OCI-LY1 (cell line): ENCODE measurements around the gene CSNK2A1.
"Not testable (repeated sequence)": the region's sequence is repeated elsewhere in the genome, so short reads cannot be mapped to it uniquely, and the experiment has no call there.

Experiments
- H2AFZ ChIP-seq: fragments of 200-600 bp; sonication (generic), shearing (Covaris generic); 2 replicates; pipeline ENCODE4 v1.6.0; 2014; ENCODE audit warnings: antibody characterized with exemption, mild to moderate bottlenecking, low read length
- H3F3A ChIP-seq: fragments of 200-600 bp; sonication (generic), shearing (Covaris generic); 2 replicates; pipeline ENCODE4 v1.6.0; 2014; ENCODE audit warnings: mild to moderate bottlenecking, antibody characterized with exemption, low read length, moderate library complexity; ENCODE audit not compliant: insufficient read depth
- H3K27ac ChIP-seq: fragments of 200-600 bp; sonication (generic); 2 replicates; pipeline ENCODE4 v1.5.1; 2014; ENCODE audit warnings: low read length, mixed run types, mild to moderate bottlenecking, low read depth; ENCODE audit not compliant: poor library complexity, severe bottlenecking
- H3K27me3 ChIP-seq: fragments of 200-600 bp; sonication (generic); 2 replicates; pipeline ENCODE4 v1.6.0; 2014; ENCODE audit warnings: antibody characterized with exemption, mild to moderate bottlenecking, low read length, moderate library complexity; ENCODE audit not compliant: insufficient read depth
- H3K36me3 ChIP-seq: fragments of 200-600 bp; sonication (generic); 2 replicates; pipeline ENCODE4 v1.6.1; 2014; ENCODE audit warnings: mild to moderate bottlenecking, antibody characterized with exemption, low read length, moderate library complexity, mixed read lengths; ENCODE audit not compliant: insufficient read depth
- H3K4me1 ChIP-seq: fragments of 200-600 bp; sonication (generic); 2 replicates; pipeline ENCODE4 v1.5.1; 2014; ENCODE audit warnings: mild to moderate bottlenecking, low read length, moderate library complexity; ENCODE audit not compliant: insufficient read depth, severe bottlenecking
- H3K4me2 ChIP-seq: fragments of 200-600 bp; sonication (generic), shearing (Covaris generic); 2 replicates; pipeline ENCODE4 v1.6.1; 2014; ENCODE audit warnings: low read length
- H3K4me3 ChIP-seq: fragments of 200-600 bp; sonication (generic); 2 replicates; pipeline ENCODE4 v1.5.1; 2014; ENCODE audit warnings: low read length, low read depth, mild to moderate bottlenecking, mixed read lengths; ENCODE audit not compliant: poor library complexity, severe bottlenecking
- H3K79me2 ChIP-seq: fragments of 200-600 bp; shearing (Covaris generic); 2 replicates; pipeline ENCODE4 v1.6.1; 2016; ENCODE audit warnings: mixed run types, low read length, mixed read lengths; ENCODE audit not compliant: insufficient read depth
- H3K9ac ChIP-seq: fragments of 200-600 bp; sonication (generic), shearing (Covaris generic); 2 replicates; pipeline ENCODE4 v1.6.1; 2014; ENCODE audit warnings: mild to moderate bottlenecking, low read length, mixed read lengths
- H3K9me2 ChIP-seq: fragments of 200-600 bp; sonication (generic), shearing (Covaris generic); 2 replicates; pipeline ENCODE4 v1.6.1; 2014; ENCODE audit warnings: low read depth, mild to moderate bottlenecking, low read length, mixed read lengths
- H3K9me3 ChIP-seq: fragments of 200-600 bp; shearing (Covaris generic); 2 replicates; pipeline ENCODE4 v1.6.1; 2014; ENCODE audit warnings: low read length, mixed read lengths
- H4K20me1 ChIP-seq: fragments of 200-600 bp; sonication (generic), shearing (Covaris generic); 2 replicates; pipeline ENCODE4 v1.6.0; 2016; ENCODE audit warnings: mild to moderate bottlenecking, low read length; ENCODE audit not compliant: insufficient read depth
- EZH2 ChIP-seq: fragments of 200-600 bp; sonication (generic), shearing (Covaris generic); IDR thresholded peaks from 2 replicates; pipeline ENCODE4 v1.8.0; 2017; ENCODE audit warnings: borderline replicate concordance, mixed run types, mild to moderate bottlenecking, antibody characterized with exemption, low read length, moderate library complexity, mixed read lengths
- TF ChIP-seq, protein P1 (sequence below): fragments of 200-600 bp; sonication (generic), shearing (Covaris generic); IDR thresholded peaks from 2 replicates; pipeline ENCODE4 v1.5.1; 2017; ENCODE audit warnings: mild to moderate bottlenecking, antibody characterized with exemption, low read length, moderate library complexity, mixed read lengths

CSNK2A1 gene

DNA sequence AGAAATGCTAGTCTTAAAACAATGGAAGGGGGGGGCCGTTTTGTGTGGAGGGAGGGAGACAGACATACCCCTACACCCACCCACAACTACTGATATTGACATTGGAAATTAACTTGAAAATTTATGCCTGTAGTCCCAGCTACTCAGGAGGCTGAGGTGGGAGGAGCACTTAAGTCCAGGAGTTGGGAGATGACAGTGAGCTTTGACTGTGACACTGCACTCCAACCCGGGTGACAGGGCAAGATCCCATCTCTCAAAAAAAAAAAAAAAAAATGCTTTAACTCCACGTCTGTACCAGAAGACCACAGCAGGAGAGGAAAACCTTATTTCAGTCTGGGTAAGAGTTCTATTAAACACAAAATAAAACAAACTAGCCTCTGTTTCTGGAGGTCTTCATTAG is 83.4 kb downstream of the CSNK2A1 start:
- Histone ChIP-seq H3K4me2 (0 out of 2 replicates have a peak overlapping the region, but pooled peaks have one; percentile 66), H3K9ac (no peak overlapping the region), H3K36me3 (no peaks in the 10 kb centered on the region), H3K27ac (no peak overlapping the region), H4K20me1 (0 out of 2 replicates have a peak, but pooled peaks cover 2% of the 10 kb centered on the region), H2AFZ (no peak overlapping the region), H3K4me1 (peaks cover 35% of the 10 kb centered on the region), H3K9me2 (no peaks in the 10 kb centered on the region), H3K79me2 (peaks cover 16% of the 10 kb centered on the region), H3K27me3 (no peaks in the 10 kb centered on the region), H3K4me3 (no peak overlapping the region), H3F3A (no peaks in the 10 kb centered on the region), H3K9me3 (no peaks in the 10 kb centered on the region)
- no peak for TF ChIP-seq EZH2
- TF ChIP-seq, protein P1, sequence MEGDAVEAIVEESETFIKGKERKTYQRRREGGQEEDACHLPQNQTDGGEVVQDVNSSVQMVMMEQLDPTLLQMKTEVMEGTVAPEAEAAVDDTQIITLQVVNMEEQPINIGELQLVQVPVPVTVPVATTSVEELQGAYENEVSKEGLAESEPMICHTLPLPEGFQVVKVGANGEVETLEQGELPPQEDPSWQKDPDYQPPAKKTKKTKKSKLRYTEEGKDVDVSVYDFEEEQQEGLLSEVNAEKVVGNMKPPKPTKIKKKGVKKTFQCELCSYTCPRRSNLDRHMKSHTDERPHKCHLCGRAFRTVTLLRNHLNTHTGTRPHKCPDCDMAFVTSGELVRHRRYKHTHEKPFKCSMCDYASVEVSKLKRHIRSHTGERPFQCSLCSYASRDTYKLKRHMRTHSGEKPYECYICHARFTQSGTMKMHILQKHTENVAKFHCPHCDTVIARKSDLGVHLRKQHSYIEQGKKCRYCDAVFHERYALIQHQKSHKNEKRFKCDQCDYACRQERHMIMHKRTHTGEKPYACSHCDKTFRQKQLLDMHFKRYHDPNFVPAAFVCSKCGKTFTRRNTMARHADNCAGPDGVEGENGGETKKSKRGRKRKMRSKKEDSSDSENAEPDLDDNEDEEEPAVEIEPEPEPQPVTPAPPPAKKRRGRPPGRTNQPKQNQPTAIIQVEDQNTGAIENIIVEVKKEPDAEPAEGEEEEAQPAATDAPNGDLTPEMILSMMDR, result no peak

DNA sequence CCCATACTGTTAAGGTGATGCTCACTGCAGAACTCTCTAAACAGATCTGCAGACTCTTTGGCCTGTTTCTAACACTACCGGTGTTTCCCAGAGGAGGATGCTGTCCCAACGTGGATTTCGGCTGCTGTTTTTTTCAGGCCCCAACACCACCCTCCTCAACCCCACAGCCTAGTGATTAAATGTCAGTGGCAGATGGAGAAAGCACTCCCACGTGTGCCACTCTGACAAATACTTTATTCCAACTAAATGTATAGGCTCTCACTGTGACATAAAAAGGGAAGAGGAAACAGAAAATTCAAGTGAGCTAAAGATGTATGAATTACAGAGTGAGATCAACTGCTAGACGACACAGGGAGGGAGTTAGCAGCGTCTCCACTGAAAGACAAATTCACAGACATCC is 84.8 kb downstream of the CSNK2A1 start:
- Histone ChIP-seq H3K9me3 (no peaks in the 10 kb centered on the region), H2AFZ (no peak overlapping the region), H3K4me3 (no peak overlapping the region), H3K27me3 (no peaks in the 10 kb centered on the region), H3K36me3 (no peaks in the 10 kb centered on the region), H3K79me2 (peaks cover 20% of the 10 kb centered on the region), H3F3A (no peaks in the 10 kb centered on the region), H3K27ac (no peak overlapping the region), H3K9me2 (no peaks in the 10 kb centered on the region), H3K4me2 (no peak overlapping the region), H4K20me1 (0 out of 2 replicates have a peak, but pooled peaks cover 2% of the 10 kb centered on the region), H3K4me1 (peaks cover 35% of the 10 kb centered on the region), H3K9ac (no peak overlapping the region)
- TF ChIP-seq, protein P1, result no peak
- TF ChIP-seq EZH2, result no peak

DNA sequence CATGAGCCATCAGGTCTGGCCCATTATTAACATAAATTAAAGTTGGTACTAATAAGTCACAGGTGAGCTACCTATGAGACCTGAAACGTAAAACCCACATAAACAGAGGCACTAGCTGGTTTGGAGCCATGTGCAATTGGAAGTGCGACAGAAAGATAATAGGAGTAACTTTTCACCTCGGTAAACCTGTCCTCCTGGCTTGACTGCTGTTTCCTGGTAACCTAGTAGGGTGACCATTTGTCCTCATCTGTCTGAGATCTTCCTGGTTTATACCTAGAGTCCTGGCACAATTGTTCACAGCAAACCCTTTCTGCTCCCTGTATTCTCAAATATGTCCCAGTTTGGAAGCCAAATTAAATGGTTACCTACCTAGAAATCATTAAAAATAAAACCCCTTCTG is 88.6 kb downstream of the CSNK2A1 start:
- H3K79me2 ChIP-seq, result peaks cover 19% of the 10 kb centered on the region
- no peak overlapping the region for H3K4me3 ChIP-seq
- H3K4me2 ChIP-seq, result no peak overlapping the region
- H3K27ac ChIP-seq, result no peak overlapping the region
- H3K4me1 ChIP-seq, result peaks cover 12% of the 10 kb centered on the region
- no peak for TF ChIP-seq EZH2
- TF ChIP-seq, protein P1, result no peak
- H3K36me3 ChIP-seq, result no peaks in the 10 kb centered on the region
- H3K9me2 ChIP-seq, result no peaks in the 10 kb centered on the region
- no peak overlapping the region for H2AFZ ChIP-seq
- no peaks in the 10 kb centered on the region for H3K9me3 ChIP-seq
- no peaks in the 10 kb centered on the region for H3F3A ChIP-seq
- H3K27me3 ChIP-seq, result no peaks in the 10 kb centered on the region
- 0 out of 2 replicates have a peak, but pooled peaks cover 2% of the 10 kb centered on the region for H4K20me1 ChIP-seq
- H3K9ac ChIP-seq, result no peak overlapping the region

DNA sequence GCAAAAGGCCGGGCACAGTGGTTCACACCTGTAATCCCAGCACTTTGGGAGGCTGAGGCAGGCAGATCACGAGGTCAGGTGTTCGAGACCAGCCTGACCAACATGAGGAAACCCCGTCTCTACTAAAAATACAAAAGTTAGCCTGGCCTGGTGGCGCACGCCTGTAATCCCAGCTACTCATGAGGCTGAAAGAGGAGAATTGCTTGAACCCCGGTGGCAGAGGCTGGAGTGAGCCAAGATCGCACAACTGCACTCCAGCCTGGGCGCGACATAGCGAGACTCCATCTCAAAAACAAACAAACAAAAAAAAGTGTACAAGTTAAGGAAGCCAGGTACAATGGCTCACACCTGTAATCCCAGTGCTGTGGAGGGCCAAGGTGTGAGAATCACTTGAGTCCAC is 91.6 kb downstream of the CSNK2A1 start:
- H3F3A ChIP-seq, H3K36me3 ChIP-seq, H4K20me1 ChIP-seq, H3K4me2 ChIP-seq, H3K9ac ChIP-seq, H3K9me2 ChIP-seq, H3K27ac ChIP-seq, H3K4me1 ChIP-seq, H2AFZ ChIP-seq, H3K9me3 ChIP-seq, H3K4me3 ChIP-seq, H3K27me3 ChIP-seq: not testable (repeated sequence)
- peaks cover 11% of the 10 kb centered on the region for H3K79me2 ChIP-seq
